RWPE2 (cell line): ENCODE measurements around the gene HSD11B1L.

Source experiments
- ATAC-seq: fragments of 200-7000 bp; cut with Tn5 transposase; 3 replicates; pipeline ENCODE4 v1.9.1; 2021; ENCODE audit warnings: low read depth
- DNase-seq: peaks from one replicate; pipeline ENCODE4 v3.0.0-alpha.2; 2020; ENCODE audit warnings: low spot score
- H3K27ac ChIP-seq: fragments of 450-650 bp; 2 replicates; pipeline ENCODE4 v1.5.1; 2017; ENCODE audit warnings: mild to moderate bottlenecking; ENCODE audit not compliant: poor library complexity, severe bottlenecking
- H3K27me3 ChIP-seq: fragments of 250-450 bp; sonication (Bioruptor Pico); 2 replicates; pipeline ENCODE4 v1.5.1; 2021; ENCODE audit warnings: mild to moderate bottlenecking, moderate library complexity; ENCODE audit not compliant: insufficient read depth, poor library complexity, severe bottlenecking
- H3K36me3 ChIP-seq: fragments of 250-450 bp; sonication (Bioruptor Pico); 2 replicates; pipeline ENCODE4 v1.5.1; 2020; ENCODE audit warnings: low read depth, mild to moderate bottlenecking, moderate library complexity
- H3K4me1 ChIP-seq: fragments of 250-450 bp; sonication (Bioruptor Pico); 2 replicates; pipeline ENCODE4 v1.5.1; 2021; ENCODE audit warnings: mild to moderate bottlenecking, moderate library complexity; ENCODE audit not compliant: insufficient read depth, poor library complexity, severe bottlenecking
- H3K4me3 ChIP-seq: fragments of 250-450 bp; sonication (Bioruptor Pico); 2 replicates; pipeline ENCODE4 v1.5.1; 2021; ENCODE audit warnings: mild to moderate bottlenecking, moderate library complexity; ENCODE audit not compliant: severe bottlenecking
- H3K9me3 ChIP-seq: fragments of 250-450 bp; sonication (Bioruptor Pico); 2 replicates; pipeline ENCODE4 v1.5.1; 2021; ENCODE audit warnings: mild to moderate bottlenecking, moderate library complexity; ENCODE audit not compliant: severe bottlenecking
- TF ChIP-seq, protein P1 (sequence below): fragments of 450-650 bp; IDR thresholded peaks from one replicate; pipeline ENCODE4 v1.5.1; 2017; ENCODE audit warnings: mild to moderate bottlenecking, moderate library complexity; ENCODE audit not compliant: poor library complexity, severe bottlenecking

The HSD11B1L gene

DNA sequence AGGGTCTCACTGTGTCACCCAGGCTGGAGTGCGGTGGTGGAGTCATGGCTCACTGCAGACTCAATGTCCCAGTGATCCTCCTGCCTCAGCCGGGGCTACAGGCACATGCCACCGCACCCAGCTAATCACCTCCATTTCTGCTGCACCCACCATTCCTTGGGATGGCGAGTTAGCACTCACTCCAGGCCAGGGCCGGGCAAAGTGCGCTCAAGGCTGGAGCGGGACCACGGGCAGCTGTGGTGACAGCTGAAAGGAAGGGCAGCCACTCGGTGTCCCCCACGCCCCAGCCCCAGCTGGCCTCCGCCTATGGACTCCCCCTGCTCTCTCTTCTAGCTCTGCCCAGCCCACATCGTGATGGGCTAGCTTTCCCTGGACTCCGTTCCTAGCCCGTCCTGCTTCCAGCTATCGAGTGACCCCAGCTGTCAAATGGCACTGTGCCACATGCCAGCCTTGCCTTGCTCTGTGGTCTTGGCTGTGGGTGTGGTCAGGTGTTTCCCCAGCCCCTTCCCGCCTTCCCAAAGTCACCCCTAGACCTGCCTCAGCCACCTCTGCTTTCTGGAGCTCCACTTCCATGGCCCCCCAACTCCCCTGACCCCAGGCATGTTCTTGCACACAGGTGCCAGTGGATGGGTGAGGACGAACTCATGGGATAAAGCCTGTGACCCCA, 4.6 kb upstream of the HSD11B1L start:
- TF ChIP-seq, protein P1, sequence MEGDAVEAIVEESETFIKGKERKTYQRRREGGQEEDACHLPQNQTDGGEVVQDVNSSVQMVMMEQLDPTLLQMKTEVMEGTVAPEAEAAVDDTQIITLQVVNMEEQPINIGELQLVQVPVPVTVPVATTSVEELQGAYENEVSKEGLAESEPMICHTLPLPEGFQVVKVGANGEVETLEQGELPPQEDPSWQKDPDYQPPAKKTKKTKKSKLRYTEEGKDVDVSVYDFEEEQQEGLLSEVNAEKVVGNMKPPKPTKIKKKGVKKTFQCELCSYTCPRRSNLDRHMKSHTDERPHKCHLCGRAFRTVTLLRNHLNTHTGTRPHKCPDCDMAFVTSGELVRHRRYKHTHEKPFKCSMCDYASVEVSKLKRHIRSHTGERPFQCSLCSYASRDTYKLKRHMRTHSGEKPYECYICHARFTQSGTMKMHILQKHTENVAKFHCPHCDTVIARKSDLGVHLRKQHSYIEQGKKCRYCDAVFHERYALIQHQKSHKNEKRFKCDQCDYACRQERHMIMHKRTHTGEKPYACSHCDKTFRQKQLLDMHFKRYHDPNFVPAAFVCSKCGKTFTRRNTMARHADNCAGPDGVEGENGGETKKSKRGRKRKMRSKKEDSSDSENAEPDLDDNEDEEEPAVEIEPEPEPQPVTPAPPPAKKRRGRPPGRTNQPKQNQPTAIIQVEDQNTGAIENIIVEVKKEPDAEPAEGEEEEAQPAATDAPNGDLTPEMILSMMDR: no peak
- no peaks in the 10 kb centered on the region for H3K4me1 ChIP-seq
- DNase-seq: no peak
- no peak for ATAC-seq
- H3K9me3 ChIP-seq: no peaks in the 10 kb centered on the region
- no peaks in the 10 kb centered on the region for H3K36me3 ChIP-seq
- no peak overlapping the region for H3K27ac ChIP-seq
- H3K4me3 ChIP-seq: no peak overlapping the region
- no peaks in the 10 kb centered on the region for H3K27me3 ChIP-seq

DNA sequence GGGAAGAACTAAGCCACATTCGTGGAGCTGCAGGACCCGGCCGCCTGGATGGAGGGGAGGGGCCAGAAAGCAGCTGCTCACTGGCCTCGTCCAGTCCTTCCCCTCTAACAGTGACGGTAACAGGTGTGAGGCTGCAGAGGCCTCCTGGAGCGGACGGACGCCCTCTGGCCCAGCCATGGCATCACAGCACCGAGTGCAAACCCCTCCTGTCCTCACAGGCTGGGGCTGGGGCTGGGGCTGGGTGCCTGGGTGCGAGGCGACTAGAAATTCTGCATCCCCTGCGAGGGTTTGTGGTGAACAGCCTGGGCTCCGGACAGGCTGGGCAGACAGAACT, 4.1 kb upstream of the HSD11B1L start:
- Histone ChIP-seq H3K27ac (no peak overlapping the region), H3K4me3 (no peak overlapping the region), H3K9me3 (no peaks in the 10 kb centered on the region), H3K36me3 (no peaks in the 10 kb centered on the region), H3K4me1 (no peaks in the 10 kb centered on the region), H3K27me3 (no peaks in the 10 kb centered on the region)
- DNase-seq (no peak), ATAC-seq (no peak)
- TF ChIP-seq, protein P1: no peak

- Histone ChIP-seq H3K4me3 (no peak overlapping the region), H3K9me3 (no peaks in the 10 kb centered on the region), H3K27me3 (no peaks in the 10 kb centered on the region), H3K36me3 (no peaks in the 10 kb centered on the region), H3K27ac (no peak overlapping the region), H3K4me1 (no peaks in the 10 kb centered on the region)
- DNase-seq (no peak), ATAC-seq (no peak)
- TF ChIP-seq, protein P1: no peak
Observed at GRCh38 chr19:5677136-5677535, 3.7 kb upstream of the HSD11B1L start.

DNA sequence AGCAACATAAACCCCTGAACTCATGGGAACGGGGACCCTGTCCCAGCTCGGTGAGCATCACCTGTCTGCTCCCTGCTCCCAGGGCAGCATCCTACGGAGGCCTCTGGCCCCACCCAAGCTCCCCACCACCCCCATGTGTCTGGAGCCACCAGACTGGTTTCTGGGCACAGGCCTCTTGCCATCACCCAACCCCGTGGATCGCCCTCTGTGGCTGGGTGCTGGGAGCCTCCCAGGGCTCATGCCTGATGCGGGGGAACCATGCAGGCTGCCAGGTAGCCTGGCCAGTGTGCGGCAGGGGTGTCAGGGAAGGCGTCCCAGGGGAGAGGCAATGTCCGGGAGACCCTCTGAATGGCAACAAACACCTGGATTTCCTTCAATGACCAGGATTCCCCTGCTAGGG, 3.2 kb upstream of the HSD11B1L start:
- Histone ChIP-seq H3K4me1 (no peaks in the 10 kb centered on the region), H3K27me3 (no peaks in the 10 kb centered on the region), H3K4me3 (no peak overlapping the region), H3K27ac (no peak overlapping the region), H3K36me3 (no peaks in the 10 kb centered on the region), H3K9me3 (no peaks in the 10 kb centered on the region)
- ATAC-seq (no peak), DNase-seq (no peak)
- TF ChIP-seq, protein P1: no peak

DNA sequence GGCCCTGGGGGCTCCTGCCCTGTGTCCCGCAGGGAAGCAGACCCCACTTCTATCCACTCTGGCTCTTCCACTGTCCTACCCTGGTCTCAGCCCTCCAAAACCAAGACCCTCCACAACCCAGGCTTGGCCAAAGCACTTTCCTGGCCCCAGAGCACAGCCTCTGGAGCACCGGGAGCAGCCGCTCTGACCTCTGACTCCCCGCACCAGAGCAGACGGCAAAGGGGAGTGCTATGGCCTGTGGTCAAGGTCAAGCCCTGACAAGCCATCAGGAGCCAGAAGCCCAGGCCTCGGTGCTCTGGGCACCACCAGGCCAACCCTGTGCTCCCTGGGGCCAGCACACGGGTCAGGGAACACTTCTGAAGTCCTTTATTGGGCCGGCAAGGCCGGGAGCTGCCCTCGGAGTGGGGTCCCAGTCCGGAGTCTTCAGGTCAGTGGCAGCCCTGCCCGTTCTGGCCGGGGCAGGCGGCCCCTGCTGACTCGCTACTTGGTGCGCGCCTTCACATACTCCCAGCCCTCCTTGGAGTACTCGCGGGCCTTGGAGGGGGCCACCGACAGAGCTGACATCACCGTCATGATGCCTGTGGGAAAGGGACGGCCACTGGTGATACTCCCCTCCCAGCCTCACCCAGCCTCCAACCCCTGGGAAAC, 2.6 kb upstream of the HSD11B1L start:
- H3K4me3 ChIP-seq: no peak overlapping the region
- ATAC-seq: no peak
- H3K9me3 ChIP-seq: no peaks in the 10 kb centered on the region
- DNase-seq: no peak
- TF ChIP-seq, protein P1: no peak
- no peak overlapping the region for H3K27ac ChIP-seq
- H3K27me3 ChIP-seq: no peaks in the 10 kb centered on the region
- no peaks in the 10 kb centered on the region for H3K36me3 ChIP-seq
- no peaks in the 10 kb centered on the region for H3K4me1 ChIP-seq
